ENCODE measurements around the gene DKK2.

DKK2 gene

DNA sequence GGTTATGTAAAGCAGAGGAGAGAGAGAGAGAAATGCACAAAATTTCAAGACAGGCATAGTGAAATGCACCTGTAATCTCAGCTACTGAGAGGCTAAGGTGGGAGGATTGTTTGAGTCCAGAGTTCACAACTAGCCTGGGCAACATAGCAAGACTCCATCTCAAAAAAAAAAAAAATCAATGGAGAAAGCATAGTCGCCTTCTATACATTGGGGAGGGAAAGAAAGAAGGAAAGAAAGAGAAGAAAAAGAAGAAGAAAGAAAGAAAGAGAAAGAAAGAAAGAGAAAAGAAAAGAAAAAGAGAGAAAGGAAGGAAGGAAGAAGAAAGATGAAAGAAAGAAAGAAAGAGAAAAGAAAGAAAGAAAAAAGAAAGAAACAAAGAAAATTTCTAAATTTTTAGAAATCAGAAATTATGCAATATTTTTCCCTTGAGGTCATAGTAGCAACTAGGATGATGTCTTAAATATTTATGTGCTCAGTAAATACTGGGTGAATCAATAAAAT is 53.4 kb downstream of the DKK2 start:
- Histone ChIP-seq H3K4me1 (ENCODE audit: low read length) (peaks cover 2% of the 10 kb centered on the region; the same call in 1 of the 2 replicates), H3K4me3 (ENCODE audit: low read length) (no peak overlapping the region), H3K9me3 (ENCODE audit: insufficient read depth, low read length) (no peaks in the 10 kb centered on the region), H3K27me3 (ENCODE audit: low read depth, low read length) (no peaks in the 10 kb centered on the region), H3K9ac (ENCODE audit: low read length) (no peak overlapping the region), H3K4me2 (ENCODE audit: low read length) (no peak overlapping the region), H3K27ac (ENCODE audit: low read length) (no peak overlapping the region), H3K79me2 (ENCODE audit: low read length) (no peaks in the 10 kb centered on the region), H4K20me1 (ENCODE audit: insufficient read depth, low read length) (no peaks in the 10 kb centered on the region), H2AFZ (ENCODE audit: low read depth, low read length) (no peak overlapping the region), H3K36me3 (replicated peaks; ENCODE audit: low read depth, low read length) (no peaks in the 10 kb centered on the region)
- TF ChIP-seq EZH2phosphoT487 (IDR thresholded peaks at IDR 0.05; ENCODE audit: low read depth), result no peak
- TF ChIP-seq, protein P1, sequence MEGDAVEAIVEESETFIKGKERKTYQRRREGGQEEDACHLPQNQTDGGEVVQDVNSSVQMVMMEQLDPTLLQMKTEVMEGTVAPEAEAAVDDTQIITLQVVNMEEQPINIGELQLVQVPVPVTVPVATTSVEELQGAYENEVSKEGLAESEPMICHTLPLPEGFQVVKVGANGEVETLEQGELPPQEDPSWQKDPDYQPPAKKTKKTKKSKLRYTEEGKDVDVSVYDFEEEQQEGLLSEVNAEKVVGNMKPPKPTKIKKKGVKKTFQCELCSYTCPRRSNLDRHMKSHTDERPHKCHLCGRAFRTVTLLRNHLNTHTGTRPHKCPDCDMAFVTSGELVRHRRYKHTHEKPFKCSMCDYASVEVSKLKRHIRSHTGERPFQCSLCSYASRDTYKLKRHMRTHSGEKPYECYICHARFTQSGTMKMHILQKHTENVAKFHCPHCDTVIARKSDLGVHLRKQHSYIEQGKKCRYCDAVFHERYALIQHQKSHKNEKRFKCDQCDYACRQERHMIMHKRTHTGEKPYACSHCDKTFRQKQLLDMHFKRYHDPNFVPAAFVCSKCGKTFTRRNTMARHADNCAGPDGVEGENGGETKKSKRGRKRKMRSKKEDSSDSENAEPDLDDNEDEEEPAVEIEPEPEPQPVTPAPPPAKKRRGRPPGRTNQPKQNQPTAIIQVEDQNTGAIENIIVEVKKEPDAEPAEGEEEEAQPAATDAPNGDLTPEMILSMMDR (IDR thresholded peaks at IDR 0.05; ENCODE audit: low read depth, low read length), result no peak

DNA sequence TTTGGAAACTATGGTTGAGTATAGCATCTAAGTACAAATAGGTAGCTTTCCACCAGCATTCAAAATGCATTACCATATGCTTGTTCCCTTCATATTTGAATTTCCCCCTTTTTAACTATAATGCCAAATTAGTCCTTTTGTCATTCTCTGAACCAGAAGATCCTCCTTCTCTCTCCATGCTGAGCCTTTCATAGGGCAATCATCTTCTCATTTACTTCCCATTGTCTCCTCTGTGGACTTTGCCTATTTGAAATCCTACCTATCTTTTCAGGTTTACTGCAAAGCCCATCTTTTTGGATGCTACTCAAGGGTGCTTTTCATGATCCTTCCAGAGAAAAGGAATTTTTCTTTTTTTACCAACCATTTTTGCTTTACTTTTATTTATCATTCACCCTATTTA is 54.7 kb downstream of the DKK2 start:
- Histone ChIP-seq H3K9me3 (ENCODE audit: insufficient read depth, low read length) (no peaks in the 10 kb centered on the region), H3K4me1 (ENCODE audit: low read length) (peaks cover 2% of the 10 kb centered on the region; the same call in 1 of the 2 replicates), H3K27ac (ENCODE audit: low read length) (no peak overlapping the region), H3K4me2 (ENCODE audit: low read length) (no peak overlapping the region), H3K9ac (ENCODE audit: low read length) (no peak overlapping the region), H3K27me3 (ENCODE audit: low read depth, low read length) (no peaks in the 10 kb centered on the region), H3K4me3 (ENCODE audit: low read length) (no peak overlapping the region), H4K20me1 (ENCODE audit: insufficient read depth, low read length) (no peaks in the 10 kb centered on the region), H3K36me3 (replicated peaks; ENCODE audit: low read depth, low read length) (no peaks in the 10 kb centered on the region), H2AFZ (ENCODE audit: low read depth, low read length) (no peak overlapping the region), H3K79me2 (ENCODE audit: low read length) (no peaks in the 10 kb centered on the region)
- TF ChIP-seq EZH2phosphoT487 (IDR thresholded peaks at IDR 0.05; ENCODE audit: low read depth), result no peak
- TF ChIP-seq, protein P1 (IDR thresholded peaks at IDR 0.05; ENCODE audit: low read depth, low read length), result no peak

DNA sequence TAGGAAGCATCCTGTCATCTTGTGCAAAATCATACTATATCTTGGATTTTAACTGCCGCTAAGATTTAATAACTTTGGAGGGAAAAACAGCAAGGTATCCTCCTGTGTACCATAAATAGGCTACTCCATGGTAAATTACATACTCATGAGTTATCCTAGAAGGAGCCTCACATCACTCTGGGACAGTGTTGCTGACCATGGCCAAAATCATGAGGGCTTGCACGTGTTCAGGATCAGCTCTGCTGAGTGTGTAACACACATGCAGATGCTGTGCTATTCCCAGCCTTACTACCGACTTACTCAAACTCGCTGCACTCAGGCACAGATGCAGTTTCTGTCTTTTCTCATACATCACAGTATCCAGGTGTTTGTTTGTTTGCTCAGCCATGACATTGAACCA is 56.6 kb downstream of the DKK2 start:
- no peak overlapping the region for H3K4me3 ChIP-seq (ENCODE audit: low read length)
- no peaks in the 10 kb centered on the region for H3K36me3 ChIP-seq (replicated peaks; ENCODE audit: low read depth, low read length)
- peaks cover 2% of the 10 kb centered on the region; the same call in 1 of the 2 replicates for H3K4me1 ChIP-seq (ENCODE audit: low read length)
- no peaks in the 10 kb centered on the region for H3K27me3 ChIP-seq (ENCODE audit: low read depth, low read length)
- no peaks in the 10 kb centered on the region for H4K20me1 ChIP-seq (ENCODE audit: insufficient read depth, low read length)
- H3K4me2 ChIP-seq (ENCODE audit: low read length), result no peak overlapping the region
- H3K9me3 ChIP-seq (ENCODE audit: insufficient read depth, low read length), result no peaks in the 10 kb centered on the region
- H3K9ac ChIP-seq (ENCODE audit: low read length), result no peak overlapping the region
- no peak overlapping the region for H3K27ac ChIP-seq (ENCODE audit: low read length)
- H3K79me2 ChIP-seq (ENCODE audit: low read length), result no peaks in the 10 kb centered on the region
- no peak overlapping the region for H2AFZ ChIP-seq (ENCODE audit: low read depth, low read length)
- TF ChIP-seq EZH2phosphoT487 (IDR thresholded peaks at IDR 0.05; ENCODE audit: low read depth), result no peak

DNA sequence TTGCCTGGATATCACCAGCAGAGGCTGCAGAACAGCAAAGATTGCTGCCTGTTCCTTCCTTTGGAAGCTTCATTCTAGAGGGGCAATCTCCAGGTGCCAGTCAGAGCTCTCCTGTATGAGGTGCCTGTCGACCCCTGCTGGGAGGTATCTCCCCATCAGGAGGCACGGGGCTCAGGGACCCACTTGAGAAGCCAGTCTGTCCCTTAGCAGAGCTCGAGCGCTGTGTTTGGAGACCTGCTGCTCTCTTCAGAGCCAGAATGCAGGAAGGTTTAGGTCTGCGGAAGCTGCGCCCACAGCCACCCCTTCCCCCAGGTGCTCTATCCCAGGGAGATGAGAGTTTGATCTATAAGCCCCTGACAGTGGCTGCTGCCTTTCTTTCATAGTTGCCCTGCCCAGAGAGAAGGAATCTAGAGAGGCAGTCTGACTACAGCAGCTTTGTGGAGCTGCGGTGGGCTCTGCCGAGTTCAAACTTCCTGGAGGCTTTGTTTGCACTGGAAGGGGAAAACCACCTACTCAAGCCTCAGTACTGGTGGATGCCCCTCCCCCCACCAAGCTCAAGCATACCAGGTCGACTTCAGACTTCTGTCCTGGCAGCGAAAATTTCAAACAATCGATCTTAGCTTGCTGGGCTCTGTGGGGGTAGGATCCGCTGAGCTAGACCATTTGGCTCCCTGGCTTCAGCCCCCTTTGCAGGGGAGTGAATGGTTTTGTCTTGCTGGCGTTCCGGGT is 57.9 kb downstream of the DKK2 start:
- Histone ChIP-seq H3K4me3 (ENCODE audit: low read length) (no peak overlapping the region), H3K79me2 (ENCODE audit: low read length) (no peaks in the 10 kb centered on the region), H3K4me2 (ENCODE audit: low read length) (no peak overlapping the region), H2AFZ (ENCODE audit: low read depth, low read length) (no peak overlapping the region), H4K20me1 (ENCODE audit: insufficient read depth, low read length) (no peaks in the 10 kb centered on the region), H3K9me3 (ENCODE audit: insufficient read depth, low read length) (no peaks in the 10 kb centered on the region), H3K4me1 (ENCODE audit: low read length) (no peaks in the 10 kb centered on the region), H3K27me3 (ENCODE audit: low read depth, low read length) (no peaks in the 10 kb centered on the region), H3K27ac (ENCODE audit: low read length) (no peak overlapping the region), H3K36me3 (replicated peaks; ENCODE audit: low read depth, low read length) (no peaks in the 10 kb centered on the region), H3K9ac (ENCODE audit: low read length) (no peak overlapping the region)
- TF ChIP-seq, protein P1 (IDR thresholded peaks at IDR 0.05; ENCODE audit: low read depth, low read length), result no peak
- no peak for TF ChIP-seq EZH2phosphoT487 (IDR thresholded peaks at IDR 0.05; ENCODE audit: low read depth)

Measured in OCI-LY3 (cell line).